Breast epithelium (tissue), 3 donors: ENCODE results near the gene METTL2A.
"Not testable (repeated sequence)": the region's sequence is repeated elsewhere in the genome, so short reads cannot be mapped to it uniquely, and the experiment has no call there.

ENCODE experiments used
- POLR2A ChIP-seq: fragments of 450-650 bp; IDR thresholded peaks from one replicate; pipeline ENCODE4 v1.6.1; 2016; ENCODE audit warnings: antibody characterized with exemption, mild to moderate bottlenecking, moderate library complexity
- POLR2AphosphoS5 ChIP-seq, 3 donors: sonication (generic); formaldehyde crosslinking; IDR thresholded peaks; one replicate each; pipeline ENCODE4 v1.6.1; 2017; ENCODE audit warnings: antibody characterized with exemption in 3 of 3
- TF ChIP-seq, protein P1 (sequence below), 3 donors: fragments of 450-650 bp; IDR thresholded peaks; one replicate each; pipeline ENCODE4 v1.5.1; 2016 to 2017; ENCODE audit warnings: antibody characterized with exemption in 3 of 3, mild to moderate bottlenecking in 3 of 3, moderate library complexity in 3 of 3

DNA sequence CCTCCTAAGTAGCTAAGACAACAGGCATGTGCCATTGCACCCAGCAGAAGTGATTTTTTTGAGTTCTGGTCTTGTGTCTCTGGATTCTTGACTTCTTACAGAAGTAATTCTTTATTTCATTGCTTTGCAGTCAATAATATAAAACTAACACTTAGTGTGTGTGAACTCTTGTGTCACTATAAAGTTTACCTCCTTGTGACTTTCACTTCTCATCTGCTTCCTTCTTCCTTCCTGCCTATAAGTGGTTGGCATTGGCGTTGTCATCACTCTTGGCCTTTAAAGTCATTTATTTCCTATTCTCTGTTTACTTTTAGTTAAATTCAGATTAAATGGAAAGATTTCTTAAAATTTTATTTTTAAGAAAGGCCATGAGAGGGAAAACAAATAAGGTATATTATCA lies 67.3 kb downstream of the METTL2A start:
- TF ChIP-seq, protein P1, sequence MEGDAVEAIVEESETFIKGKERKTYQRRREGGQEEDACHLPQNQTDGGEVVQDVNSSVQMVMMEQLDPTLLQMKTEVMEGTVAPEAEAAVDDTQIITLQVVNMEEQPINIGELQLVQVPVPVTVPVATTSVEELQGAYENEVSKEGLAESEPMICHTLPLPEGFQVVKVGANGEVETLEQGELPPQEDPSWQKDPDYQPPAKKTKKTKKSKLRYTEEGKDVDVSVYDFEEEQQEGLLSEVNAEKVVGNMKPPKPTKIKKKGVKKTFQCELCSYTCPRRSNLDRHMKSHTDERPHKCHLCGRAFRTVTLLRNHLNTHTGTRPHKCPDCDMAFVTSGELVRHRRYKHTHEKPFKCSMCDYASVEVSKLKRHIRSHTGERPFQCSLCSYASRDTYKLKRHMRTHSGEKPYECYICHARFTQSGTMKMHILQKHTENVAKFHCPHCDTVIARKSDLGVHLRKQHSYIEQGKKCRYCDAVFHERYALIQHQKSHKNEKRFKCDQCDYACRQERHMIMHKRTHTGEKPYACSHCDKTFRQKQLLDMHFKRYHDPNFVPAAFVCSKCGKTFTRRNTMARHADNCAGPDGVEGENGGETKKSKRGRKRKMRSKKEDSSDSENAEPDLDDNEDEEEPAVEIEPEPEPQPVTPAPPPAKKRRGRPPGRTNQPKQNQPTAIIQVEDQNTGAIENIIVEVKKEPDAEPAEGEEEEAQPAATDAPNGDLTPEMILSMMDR (IDR thresholded peaks at IDR 0.05) = not testable (repeated sequence)
- TF ChIP-seq POLR2A; POLR2AphosphoS5 (IDR thresholded peaks at IDR 0.05): not testable (repeated sequence)
